ENCODE results near the gene PRAMEF12. TPM values are rescaled to one million over a fixed set of nuclear protein-coding genes. Genes with fewer than 3 reads are reported as not detected.

PRAMEF12 gene
- polyA plus RNA-seq, 1 of the 3 experiments (the other 2 are of a cell fraction), result not detected

DNA sequence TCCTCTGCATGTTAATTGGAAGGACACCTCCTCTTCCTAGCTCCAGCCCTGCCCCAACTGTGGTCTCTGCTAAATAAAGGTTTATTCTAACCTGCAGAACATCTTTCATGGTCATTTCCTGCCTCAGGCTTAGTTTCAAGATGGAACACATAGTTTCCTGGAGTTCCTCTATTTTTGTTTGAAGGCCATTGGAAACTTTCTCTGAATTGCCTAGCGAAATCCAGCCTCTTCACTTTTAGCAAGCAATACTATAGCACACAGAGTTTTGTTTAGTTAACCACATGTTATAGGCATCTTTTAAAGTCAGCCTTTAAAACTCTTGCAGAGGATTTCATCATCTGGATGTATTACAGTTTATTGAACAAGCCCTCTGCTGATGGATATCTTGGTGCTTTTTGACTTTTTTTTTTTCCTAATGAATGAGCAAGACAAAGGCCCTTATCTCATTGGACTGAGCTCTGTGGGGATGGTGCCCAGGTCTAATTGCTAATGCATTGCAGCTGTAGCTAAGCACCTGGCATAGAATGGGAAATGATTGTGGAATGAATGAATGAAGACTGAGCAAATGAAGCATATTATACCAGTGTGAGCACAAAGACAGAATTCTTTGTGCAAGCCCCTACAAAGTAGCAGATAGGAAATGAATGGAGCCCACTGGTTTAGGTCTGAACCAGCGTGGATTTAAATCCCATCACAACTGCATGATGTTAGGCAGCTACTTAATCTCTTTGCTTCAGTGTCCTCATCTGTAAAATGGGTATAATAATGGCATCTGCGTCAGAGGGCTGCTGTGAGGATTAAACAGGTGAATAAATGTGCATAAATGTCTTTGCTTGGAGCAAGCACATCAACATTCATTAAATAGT is 28.2 kb upstream of the PRAMEF12 start:
- Histone ChIP-seq H3K27me3 (ENCODE audit: insufficient read depth) (no peaks in the 10 kb centered on the region), H3F3A (replicated peaks; ENCODE audit: insufficient read depth) (no peaks in the 10 kb centered on the region), H3K9ac (no peak overlapping the region), H3K9me3 (no peaks in the 10 kb centered on the region), H4K20me1 (ENCODE audit: insufficient read depth) (no peaks in the 10 kb centered on the region), H3K4me1 (ENCODE audit: control insufficient read depth in 1 of 2, insufficient read depth in 2 of 2, low read depth in 1 of 2, low read length in 1 of 2) (no peaks in the 10 kb centered on the region; a peak in 1 of 4 replicates), H3K4me3 (ENCODE audit: low read depth in 2 of 2, low read length in 1 of 2) (no peak overlapping the region), H2AFZ (ENCODE audit: low read depth) (no peak overlapping the region), H3K36me3 (replicated peaks in 1 of 2; ENCODE audit: control insufficient read depth in 1 of 2, insufficient read depth in 2 of 2, low read length in 1 of 2) (no peaks in the 10 kb centered on the region), H3K4me2 (no peak overlapping the region), H3K79me2 (ENCODE audit: insufficient read depth) (no peaks in the 10 kb centered on the region), H3K27ac (ENCODE audit: low read depth in 2 of 2, low read length in 1 of 2) (peak overlapping the region in 1 of 2 experiments; percentile 36; a peak in 1 of 4 replicates), H3K9me2 (no peaks in the 10 kb centered on the region)
- DNase-seq, result peak; percentile 34
- 2% methylated on average over 3 of the region's 3 CpGs for WGBS (ENCODE audit: low lambda C conversion rate)
- ChIA-PET POLR2A (no interaction called here), CTCF (interaction anchor here (1.2 kb wide), 1 partner anchor 86 kb away, joined by 3 read pairs; no protein-coding TSS in a partner anchor)
- TF ChIP-seq ELF1 (IDR thresholded peaks at IDR 0.05) (no peak), FOXJ3 (CRISPR knock-in tag; IDR thresholded peaks at IDR 0.05) (0 out of 2 replicates have a peak, but pooled peaks have one; percentile 24), MEF2A (IDR thresholded peaks at IDR 0.05; ENCODE audit: borderline replicate concordance, low read depth) (no peak), EP300 (IDR thresholded peaks at IDR 0.05; ENCODE audit: borderline replicate concordance in 1 of 2, low read depth in 1 of 2, low read length in 1 of 2) (peak in 1 of 2 experiments; percentile 60; a peak in 2 of 4 replicates), GATA2 (CRISPR knock-in tag; IDR thresholded peaks at IDR 0.05) (peak; percentile 92), RCOR1 (IDR thresholded peaks at IDR 0.05; ENCODE audit: low read length) (0 out of 2 replicates have a peak, but pooled peaks have one; percentile 16), CHD2 (IDR thresholded peaks at IDR 0.05; ENCODE audit: low read length, partially characterized antibody) (peak; percentile 12), YY1 (IDR thresholded peaks at IDR 0.05; ENCODE audit: low read depth) (no peak)

DNA sequence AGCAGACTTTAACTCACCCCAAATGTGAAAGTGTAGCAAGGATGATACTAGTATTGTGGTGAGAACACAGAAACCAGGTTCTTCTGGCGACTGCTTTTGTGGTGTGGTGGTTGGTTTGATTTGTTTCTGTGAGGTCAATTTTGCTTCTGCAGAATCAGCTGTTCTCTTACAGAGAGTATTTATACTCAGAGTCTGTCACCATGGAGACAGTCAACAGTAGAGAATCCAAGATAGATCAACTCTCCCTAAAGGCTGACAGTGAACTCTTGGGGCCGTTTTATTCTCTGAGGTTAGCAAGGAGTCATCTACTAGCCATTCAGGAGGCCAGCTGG is 27.6 kb upstream of the PRAMEF12 start, which contains the start of gene CFAP107:
Gene CFAP107 (plus strand): TSS at position 209 of the 332 bp plus-strand sequence. CDS start 231 bp downstream, outside the sequence.
- TF ChIP-seq POLR2AphosphoS5 (IDR thresholded peaks at IDR 0.05; ENCODE audit: low read depth, low read length) (no peak), EP300 (IDR thresholded peaks at IDR 0.05; ENCODE audit: borderline replicate concordance in 1 of 2, low read depth in 1 of 2, low read length in 1 of 2) (no peak), MXI1 (IDR thresholded peaks at IDR 0.05; ENCODE audit: low read depth, low read length) (no peak), CHD2 (IDR thresholded peaks at IDR 0.05; ENCODE audit: low read length, partially characterized antibody) (no peak), ELF1 (IDR thresholded peaks at IDR 0.05) (no peak), YY1 (IDR thresholded peaks at IDR 0.05; ENCODE audit: low read depth) (no peak)
- TF ChIP-seq, protein P1, sequence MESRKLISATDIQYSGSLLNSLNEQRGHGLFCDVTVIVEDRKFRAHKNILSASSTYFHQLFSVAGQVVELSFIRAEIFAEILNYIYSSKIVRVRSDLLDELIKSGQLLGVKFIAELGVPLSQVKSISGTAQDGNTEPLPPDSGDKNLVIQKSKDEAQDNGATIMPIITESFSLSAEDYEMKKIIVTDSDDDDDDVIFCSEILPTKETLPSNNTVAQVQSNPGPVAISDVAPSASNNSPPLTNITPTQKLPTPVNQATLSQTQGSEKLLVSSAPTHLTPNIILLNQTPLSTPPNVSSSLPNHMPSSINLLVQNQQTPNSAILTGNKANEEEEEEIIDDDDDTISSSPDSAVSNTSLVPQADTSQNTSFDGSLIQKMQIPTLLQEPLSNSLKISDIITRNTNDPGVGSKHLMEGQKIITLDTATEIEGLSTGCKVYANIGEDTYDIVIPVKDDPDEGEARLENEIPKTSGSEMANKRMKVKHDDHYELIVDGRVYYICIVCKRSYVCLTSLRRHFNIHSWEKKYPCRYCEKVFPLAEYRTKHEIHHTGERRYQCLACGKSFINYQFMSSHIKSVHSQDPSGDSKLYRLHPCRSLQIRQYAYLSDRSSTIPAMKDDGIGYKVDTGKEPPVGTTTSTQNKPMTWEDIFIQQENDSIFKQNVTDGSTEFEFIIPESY (IDR thresholded peaks at IDR 0.05; ENCODE audit: borderline replicate concordance, low read depth), result no peak
- TF ChIP-seq, protein P2, sequence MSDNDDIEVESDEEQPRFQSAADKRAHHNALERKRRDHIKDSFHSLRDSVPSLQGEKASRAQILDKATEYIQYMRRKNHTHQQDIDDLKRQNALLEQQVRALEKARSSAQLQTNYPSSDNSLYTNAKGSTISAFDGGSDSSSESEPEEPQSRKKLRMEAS (IDR thresholded peaks at IDR 0.05; ENCODE audit: low read depth), result no peak
- H3K9ac ChIP-seq, result no peak within 1 kb of the TSS
- no peaks in the 10 kb centered on the region for H3K79me2 ChIP-seq (ENCODE audit: insufficient read depth)
- H3K36me3 ChIP-seq (replicated peaks in 1 of 2; ENCODE audit: control insufficient read depth in 1 of 2, insufficient read depth in 2 of 2, low read length in 1 of 2), result no peaks in the 10 kb centered on the region
- no peaks in the 10 kb centered on the region for H4K20me1 ChIP-seq (ENCODE audit: insufficient read depth)
- DNase-seq, result no peak
- ChIA-PET CTCF (no interaction called here), POLR2A (no interaction called here)
- 0% methylated on average over 2 of the region's 2 CpGs for WGBS (ENCODE audit: low lambda C conversion rate)
- no peaks in the 10 kb centered on the region; a peak in 1 of 4 replicates for H3K4me1 ChIP-seq (ENCODE audit: control insufficient read depth in 1 of 2, insufficient read depth in 2 of 2, low read depth in 1 of 2, low read length in 1 of 2)
- H3K4me2 ChIP-seq, result no peak within 1 kb of the TSS
- peak within 1 kb of the TSS in 1 of 2 experiments; percentile 36; a peak in 1 of 4 replicates for H3K27ac ChIP-seq (ENCODE audit: low read depth in 2 of 2, low read length in 1 of 2)
- H3K9me3 ChIP-seq, result no peaks in the 10 kb centered on the region
- H2AFZ ChIP-seq (ENCODE audit: low read depth), result no peak within 1 kb of the TSS; the same call in 1 of the 2 replicates
- no peak within 1 kb of the TSS for H3K4me3 ChIP-seq (ENCODE audit: low read depth in 2 of 2, low read length in 1 of 2)
- H3K27me3 ChIP-seq (ENCODE audit: insufficient read depth), result no peaks in the 10 kb centered on the region
- no peaks in the 10 kb centered on the region for H3F3A ChIP-seq (replicated peaks; ENCODE audit: insufficient read depth)
- no peaks in the 10 kb centered on the region for H3K9me2 ChIP-seq

Measured in SK-N-SH (cell line).